Keratinocyte (primary cell): ENCODE results near the gene ISG20L2. TPM values are rescaled to one million over a fixed set of nuclear protein-coding genes. Genes with fewer than 3 reads are reported as not detected.

Experiments used
- DNase-seq: peaks from one replicate; pipeline ENCODE4 v3.0.0-alpha.2; 2011; ENCODE audit warnings: low read depth, missing footprints, low spot score
- FAIRE-seq: peaks from 2 replicates; lab custom pipeline; 2011; peaks lifted over from hg19 to GRCh38; lab: Jason Lieb, UNC
- H2AFZ ChIP-seq: 2 replicates; pipeline ENCODE4 v1.6.0; 2012; ENCODE audit warnings: low read length, control low read depth, inconsistent platforms; ENCODE audit not compliant: control insufficient read depth
- H3K27ac ChIP-seq: 2 replicates; pipeline ENCODE4 v1.5.1; 2011; ENCODE audit warnings: low read length; ENCODE audit not compliant: control insufficient read depth, insufficient read depth
- H3K27me3 ChIP-seq: 3 replicates; pipeline ENCODE4 v1.6.0; 2011; ENCODE audit warnings: low read length; ENCODE audit not compliant: control insufficient read depth, insufficient read depth; ENCODE audit errors: extremely low read depth
- H3K36me3 ChIP-seq, 2 experiments: 2 replicates in 1 of 2; 3 replicates in 1 of 2; pipeline ENCODE4 v1.5.1; 2011; ENCODE audit warnings: low read length in 2 of 2, mild to moderate bottlenecking in 1 of 2; ENCODE audit not compliant: control insufficient read depth in 2 of 2, insufficient read depth in 2 of 2; ENCODE audit errors: extremely low read depth in 1 of 2
- H3K4me1 ChIP-seq: 3 replicates; pipeline ENCODE4 v1.5.1; 2011; ENCODE audit warnings: low read length; ENCODE audit not compliant: control insufficient read depth, insufficient read depth; ENCODE audit errors: extremely low read depth
- H3K4me2 ChIP-seq: 3 replicates; pipeline ENCODE4 v1.6.0; 2011; ENCODE audit warnings: low read depth, low read length; ENCODE audit not compliant: control insufficient read depth, insufficient read depth; ENCODE audit errors: extremely low read depth
- H3K4me3 ChIP-seq, 3 experiments: fragments of 200-600 bp in 1 of 3; sonication (generic) in 1 of 3; 2 replicates in 2 of 3; 3 replicates in 1 of 3; pipeline ENCODE4 v1.5.1; 2011 to 2016; ENCODE audit warnings: low read length in 3 of 3, mild to moderate bottlenecking in 3 of 3, control low read depth in 2 of 3, inconsistent platforms in 1 of 3, low read depth in 1 of 3, mixed read lengths in 1 of 3, mixed run types in 1 of 3, moderate library complexity in 1 of 3; ENCODE audit not compliant: control insufficient read depth in 2 of 3, insufficient read depth in 2 of 3; ENCODE audit errors: extremely low read depth in 1 of 3
- H3K79me2 ChIP-seq: 2 replicates; pipeline ENCODE4 v1.6.0; 2012; ENCODE audit warnings: low read length; ENCODE audit not compliant: control insufficient read depth, insufficient read depth
- H3K9ac ChIP-seq: 3 replicates; pipeline ENCODE4 v1.6.0; 2011; ENCODE audit warnings: low read length; ENCODE audit not compliant: control insufficient read depth, insufficient read depth; ENCODE audit errors: extremely low read depth
- H3K9me1 ChIP-seq: 3 replicates; pipeline ENCODE4 v1.6.0; 2011; ENCODE audit warnings: low read length; ENCODE audit not compliant: control insufficient read depth, insufficient read depth; ENCODE audit errors: extremely low read depth
- H3K9me3 ChIP-seq: 2 replicates; pipeline ENCODE4 v1.5.1; 2012; ENCODE audit warnings: low read depth, low read length; ENCODE audit not compliant: control insufficient read depth
- H4K20me1 ChIP-seq: 3 replicates; pipeline ENCODE4 v1.6.0; 2011; ENCODE audit warnings: low read length; ENCODE audit not compliant: control insufficient read depth, insufficient read depth; ENCODE audit errors: extremely low read depth
- EZH2 ChIP-seq: IDR thresholded peaks from one replicate; pipeline ENCODE4 v1.6.1; 2012; ENCODE audit warnings: inconsistent platforms, mild to moderate bottlenecking, low read length, moderate library complexity
- dilution Hi-C: fragments of 300-500 bp; cut with MboI; formaldehyde crosslinking; loops from one replicate; pipeline ENCODE4 v1.7.0; 2020; ENCODE audit warnings: low sequenced_read_pairs; ENCODE audit not compliant: extremely low pct_ligation_motif_present
- polyA plus RNA-seq, 5 experiments: library from polyadenylated mRNA; depleted of rRNA in 3 of 5; stranded (reverse) in 3 of 5; stranded (forward) in 1 of 5; unstranded in 1 of 5; fragments of >200 nt; gene quantifications; 1 replicate in 1 of 5; 2 replicates in 3 of 5; 3 replicates in 1 of 5; pipeline versions ENCODE4 v1.2.1 to v1.2.3, GENCODE V29; 2011 to 2012; ENCODE audit warnings: missing spikeins in 2 of 5, low read depth in 1 of 5, low replicate concordance in 1 of 5
- TF ChIP-seq, protein P1 (sequence below), 3 experiments: IDR thresholded peaks in 1 of 3; conservative IDR thresholded peaks in 1 of 3; optimal IDR thresholded peaks in 1 of 3; 2 replicates in 2 of 3; 3 replicates in 1 of 3; pipeline versions ENCODE3 to v1.5.1; 2011; ENCODE audit warnings: low read length in 3 of 3, mild to moderate bottlenecking in 3 of 3, moderate library complexity in 2 of 3, control low read depth in 1 of 3, inconsistent platforms in 1 of 3; ENCODE audit not compliant: insufficient read depth in 2 of 3; ENCODE audit errors: extremely low read depth in 1 of 3

The ISG20L2 gene
- polyA plus RNA-seq, 1 donor (not counting 4 experiments of a cell fraction or from before 2014, with no cell fraction given) = 48.6 TPM

DNA sequence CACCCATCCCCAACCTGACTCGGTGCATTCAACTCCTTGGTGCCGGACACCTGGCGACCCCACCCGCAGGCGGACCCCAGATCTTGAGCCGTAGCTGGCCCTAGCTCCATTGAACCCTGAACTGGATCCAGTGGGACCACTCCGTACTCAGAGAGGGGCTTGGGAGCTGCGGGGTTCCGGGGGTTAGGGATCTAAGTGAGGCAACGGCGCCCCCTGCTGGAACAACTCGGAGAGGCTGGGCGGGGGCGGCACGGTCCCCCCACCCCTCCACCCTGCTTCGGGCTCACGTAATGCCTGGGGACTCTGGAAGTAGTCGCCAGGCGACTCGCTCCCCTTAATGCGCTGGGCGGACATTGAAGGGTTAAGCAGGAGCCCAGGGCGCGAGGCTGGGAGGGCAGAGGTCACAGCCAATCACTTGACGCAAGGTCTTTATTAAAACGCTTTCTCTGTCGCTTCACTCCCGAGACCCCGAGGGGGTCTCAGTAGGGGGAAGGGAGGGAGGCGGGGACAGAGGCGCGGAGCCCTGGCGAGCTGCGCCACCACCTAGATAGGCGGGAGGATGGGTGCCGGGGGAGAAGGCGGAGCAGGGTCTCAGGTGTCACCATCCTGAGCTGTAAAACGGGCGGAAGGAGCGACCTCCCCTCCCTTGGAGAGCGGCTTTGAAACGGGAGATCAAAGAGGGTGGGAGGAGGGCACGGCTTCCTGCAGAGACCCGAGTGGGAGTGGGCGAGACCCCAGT lies 22.5 kb downstream of the ISG20L2 start:
- no peak for DNase-seq
- TF ChIP-seq, protein P1, sequence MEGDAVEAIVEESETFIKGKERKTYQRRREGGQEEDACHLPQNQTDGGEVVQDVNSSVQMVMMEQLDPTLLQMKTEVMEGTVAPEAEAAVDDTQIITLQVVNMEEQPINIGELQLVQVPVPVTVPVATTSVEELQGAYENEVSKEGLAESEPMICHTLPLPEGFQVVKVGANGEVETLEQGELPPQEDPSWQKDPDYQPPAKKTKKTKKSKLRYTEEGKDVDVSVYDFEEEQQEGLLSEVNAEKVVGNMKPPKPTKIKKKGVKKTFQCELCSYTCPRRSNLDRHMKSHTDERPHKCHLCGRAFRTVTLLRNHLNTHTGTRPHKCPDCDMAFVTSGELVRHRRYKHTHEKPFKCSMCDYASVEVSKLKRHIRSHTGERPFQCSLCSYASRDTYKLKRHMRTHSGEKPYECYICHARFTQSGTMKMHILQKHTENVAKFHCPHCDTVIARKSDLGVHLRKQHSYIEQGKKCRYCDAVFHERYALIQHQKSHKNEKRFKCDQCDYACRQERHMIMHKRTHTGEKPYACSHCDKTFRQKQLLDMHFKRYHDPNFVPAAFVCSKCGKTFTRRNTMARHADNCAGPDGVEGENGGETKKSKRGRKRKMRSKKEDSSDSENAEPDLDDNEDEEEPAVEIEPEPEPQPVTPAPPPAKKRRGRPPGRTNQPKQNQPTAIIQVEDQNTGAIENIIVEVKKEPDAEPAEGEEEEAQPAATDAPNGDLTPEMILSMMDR (optimal IDR thresholded peaks at IDR 0.05 in 1 of 3, IDR thresholded peaks at IDR 0.05 in 1 of 3, conservative IDR thresholded peaks at IDR 0.05 in 1 of 3; ENCODE audit: extremely low read depth in 1 of 3, insufficient read depth in 2 of 3, low read length in 3 of 3) = peak; percentile 67 to 91 (median 83)
- peak; percentile 27 for TF ChIP-seq EZH2
- Histone ChIP-seq H2AFZ (peak overlapping the region; percentile 41), H3K4me3 (peak overlapping the region; percentile 31 to 51 (median 50)), H3K4me2 (peak overlapping the region; percentile 89), H3K9me3 (no peaks in the 10 kb centered on the region), H3K9me1 (no peaks in the 10 kb centered on the region), H3K79me2 (no peaks in the 10 kb centered on the region), H3K27ac (no peak overlapping the region), H3K36me3 (no peaks in the 10 kb centered on the region), H4K20me1 (no peaks in the 10 kb centered on the region), H3K27me3 (peaks cover 20% of the 10 kb centered on the region), H3K4me1 (peaks cover 37% of the 10 kb centered on the region), H3K9ac (peak overlapping the region; percentile 58)
- no peak for FAIRE-seq
- dilution Hi-C loops = no loop called here

DNA sequence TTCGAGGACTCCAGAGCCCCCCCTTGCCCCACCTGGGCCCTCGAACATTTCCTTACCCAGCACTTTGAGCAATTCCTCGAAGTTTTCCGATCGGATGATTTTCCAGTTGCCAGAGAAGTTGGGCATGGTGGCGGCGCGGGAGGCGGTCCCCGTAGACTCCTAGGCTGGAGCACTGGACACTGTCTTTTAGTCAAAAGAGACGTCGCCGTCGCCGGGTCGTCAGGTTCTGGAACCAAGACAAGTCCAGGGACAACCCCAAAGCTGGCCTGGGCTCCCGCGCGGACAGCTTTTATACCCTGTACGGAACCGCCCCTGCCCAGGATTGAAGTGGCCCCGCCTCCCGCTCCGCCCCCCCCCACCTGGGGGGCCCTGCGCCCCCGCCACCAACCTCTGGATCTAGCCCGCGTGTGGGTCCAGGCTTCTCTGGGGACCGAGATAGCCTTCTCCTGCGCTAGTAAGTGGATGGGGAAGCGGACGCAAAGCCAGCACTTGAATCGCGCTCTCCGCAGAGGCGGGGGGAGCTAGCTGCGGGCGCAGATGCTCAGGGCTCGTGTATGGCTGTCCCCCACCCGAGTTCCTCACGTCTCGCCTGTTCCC lies 23.1 kb downstream of the ISG20L2 start, which contains the start of gene CRABP2:
Gene CRABP2, minus strand, starts transcription at position 263 of the 597 bp plus-strand sequence. Its CDS starts 137 bp downstream, at position 126.
- no peak for TF ChIP-seq EZH2
- TF ChIP-seq, protein P1 (optimal IDR thresholded peaks at IDR 0.05 in 1 of 3, IDR thresholded peaks at IDR 0.05 in 1 of 3, conservative IDR thresholded peaks at IDR 0.05 in 1 of 3; ENCODE audit: extremely low read depth in 1 of 3, insufficient read depth in 2 of 3, low read length in 3 of 3) = no peak
- no peak within 1 kb of the TSS for H3K27ac ChIP-seq
- FAIRE-seq = no peak
- H3K4me2 ChIP-seq = peak within 1 kb of the TSS; percentile 89
- dilution Hi-C loops = no loop called here
- H3K9me1 ChIP-seq = no peaks in the 10 kb centered on the region
- H3K4me1 ChIP-seq = peaks cover 32% of the 10 kb centered on the region
- no peaks in the 10 kb centered on the region for H3K79me2 ChIP-seq
- peak within 1 kb of the TSS; percentile 31 to 51 (median 50) for H3K4me3 ChIP-seq
- peaks cover 20% of the 10 kb centered on the region for H3K27me3 ChIP-seq
- peak within 1 kb of the TSS; percentile 58 for H3K9ac ChIP-seq
- no peaks in the 10 kb centered on the region for H3K36me3 ChIP-seq
- no peak for DNase-seq
- H3K9me3 ChIP-seq = no peaks in the 10 kb centered on the region
- H4K20me1 ChIP-seq = no peaks in the 10 kb centered on the region
- peak within 1 kb of the TSS; percentile 41 for H2AFZ ChIP-seq
